GM10847 (cell line): Measurements from ENCODE around the gene LCN12.

Experiments used
- POLR2A ChIP-seq: IDR thresholded peaks from 2 replicates; pipeline ENCODE4 v1.6.1; 2011; ENCODE audit not compliant: insufficient read length; ENCODE audit errors: extremely low read depth

LCN12 gene

GRCh38 chr9:136947028-136947891, 4.8 kb upstream of the LCN12 start:
- TF ChIP-seq POLR2A, result no peak

- no peak for TF ChIP-seq POLR2A
Measured at GRCh38 chr9:136947955-136948510, 4.0 kb upstream of the LCN12 start.

DNA sequence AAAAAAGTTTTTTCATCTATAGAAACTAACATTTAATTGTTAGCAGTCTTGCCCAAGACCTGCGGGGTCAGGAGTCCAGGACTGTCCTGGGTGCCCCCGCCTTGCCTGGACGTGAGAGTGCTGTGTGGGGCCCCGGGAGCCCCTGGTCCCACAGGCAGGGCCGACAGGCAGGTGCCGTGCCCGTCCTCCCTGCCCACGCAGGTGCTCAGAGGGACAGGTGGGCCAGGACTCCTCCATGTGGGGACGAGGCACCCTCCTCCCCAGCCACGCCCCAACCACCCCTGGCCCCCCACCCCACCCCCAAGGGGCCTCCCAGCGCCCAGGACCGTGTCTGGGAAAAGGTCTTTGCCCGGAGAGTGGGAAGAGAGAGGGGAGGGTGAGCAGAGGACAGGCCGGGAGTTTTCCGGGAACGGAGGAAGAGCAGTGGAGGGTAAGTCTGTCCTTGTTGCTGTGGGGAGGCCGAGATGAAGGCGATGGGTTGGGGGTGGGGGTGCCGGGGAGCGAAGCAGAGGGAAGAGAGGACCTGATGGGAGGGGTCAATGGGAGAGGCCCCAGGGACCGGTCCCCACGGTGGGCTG, 2.7 kb upstream of the LCN12 start:
- TF ChIP-seq POLR2A, result no peak

- TF ChIP-seq POLR2A, result peak; percentile 75
Measured at GRCh38 chr9:136949817-136950655, 2.0 kb upstream of the LCN12 start.

DNA sequence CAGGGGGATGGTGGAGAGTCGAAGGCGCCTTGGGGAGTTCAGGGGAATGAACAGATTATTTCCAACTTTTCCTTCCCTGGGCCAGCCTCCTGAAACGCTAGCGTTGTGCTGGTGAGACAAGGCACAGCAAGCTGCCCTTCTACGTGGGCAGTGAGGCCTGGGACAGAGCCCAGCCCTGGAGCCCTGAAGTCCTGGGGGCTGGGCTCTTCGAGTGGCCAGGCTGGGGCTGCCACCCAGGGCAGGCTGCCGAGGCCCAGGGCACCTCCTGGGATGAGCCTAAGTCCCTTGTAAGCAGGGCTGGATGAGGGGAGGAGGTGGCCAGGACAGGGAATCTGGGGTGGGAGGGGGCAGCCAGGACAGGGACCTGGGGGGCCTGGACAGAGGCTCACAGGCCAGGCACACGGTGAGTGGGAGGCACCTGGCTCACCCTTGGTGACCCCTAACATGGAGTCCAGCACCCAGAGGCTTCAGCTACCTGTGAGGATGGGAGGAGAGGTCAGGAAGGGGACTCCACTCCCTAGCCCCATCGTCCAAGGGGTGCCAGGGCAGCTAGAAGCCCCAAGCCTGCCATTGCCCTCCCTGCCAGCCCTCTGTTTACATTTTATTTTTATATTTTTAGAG, 1.3 kb upstream of the LCN12 start:
- TF ChIP-seq POLR2A, result no peak

GRCh38 chr9:136952321-136952850, 313 bp downstream of the LCN12 start:
- no peak for TF ChIP-seq POLR2A

DNA sequence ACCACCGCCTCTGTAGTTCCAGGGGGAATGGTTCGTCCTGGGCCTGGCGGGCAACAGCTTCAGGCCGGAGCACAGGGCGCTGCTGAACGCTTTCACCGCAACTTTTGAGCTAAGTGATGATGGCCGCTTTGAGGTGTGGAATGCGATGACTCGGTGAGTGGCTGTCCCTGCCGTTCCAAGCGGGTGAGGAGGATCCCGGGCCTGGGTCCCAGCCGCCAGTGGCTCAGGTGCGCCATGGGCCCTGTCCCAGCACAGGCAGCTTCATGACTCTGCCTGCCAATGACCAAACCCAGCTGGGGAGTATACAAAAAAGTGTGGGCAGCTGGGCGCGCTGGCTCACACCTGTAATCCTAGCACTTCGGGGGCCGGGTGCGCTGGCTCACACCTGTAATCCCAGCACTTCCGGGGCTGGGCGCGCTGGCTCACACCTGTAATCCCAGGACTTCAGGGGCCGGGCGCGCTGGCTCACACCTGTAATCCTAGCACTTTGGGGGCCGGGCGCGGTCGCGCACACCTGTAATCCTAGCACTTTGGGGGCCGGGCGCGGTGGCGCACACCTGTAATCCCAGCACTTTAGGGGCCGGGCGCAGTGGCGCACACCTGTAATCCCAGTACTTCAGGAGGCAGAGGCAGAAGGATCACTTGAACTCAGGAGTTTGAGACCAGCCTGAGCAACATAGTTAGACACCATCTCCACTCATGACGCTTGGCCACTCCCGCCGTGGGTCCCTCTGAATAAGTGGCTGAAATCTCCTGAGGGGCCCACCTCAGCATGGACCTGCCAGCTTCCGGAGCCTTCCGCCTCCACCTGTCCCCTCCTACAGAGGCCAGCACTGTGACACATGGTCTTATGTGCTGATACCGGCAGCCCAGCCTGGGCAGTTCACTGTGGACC, 1.1 kb downstream of the LCN12 start:
- no peak for TF ChIP-seq POLR2A

DNA sequence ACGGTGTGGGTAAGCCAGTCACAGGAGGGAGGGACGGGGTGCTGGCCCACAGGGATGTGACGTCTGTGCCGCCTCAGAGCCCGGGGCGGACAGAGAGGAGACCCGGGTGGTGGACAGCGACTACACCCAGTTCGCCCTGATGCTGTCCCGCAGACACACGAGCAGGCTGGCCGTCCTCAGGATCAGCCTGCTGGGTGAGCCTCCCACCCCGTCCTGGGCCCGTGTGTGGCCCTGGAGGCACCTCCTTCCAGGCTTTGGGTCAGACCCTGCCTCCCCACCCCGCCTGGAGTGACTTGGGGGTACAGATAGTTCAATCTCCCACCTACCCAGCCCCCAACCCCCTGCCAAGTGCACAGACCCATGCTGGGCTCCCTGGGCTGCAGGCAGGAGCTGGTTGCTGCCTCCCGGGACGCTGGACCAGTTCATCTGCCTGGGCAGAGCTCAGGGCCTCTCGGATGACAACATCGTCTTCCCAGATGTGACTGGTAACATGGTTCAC, 1.7 kb downstream of the LCN12 start:
- no peak for TF ChIP-seq POLR2A

DNA sequence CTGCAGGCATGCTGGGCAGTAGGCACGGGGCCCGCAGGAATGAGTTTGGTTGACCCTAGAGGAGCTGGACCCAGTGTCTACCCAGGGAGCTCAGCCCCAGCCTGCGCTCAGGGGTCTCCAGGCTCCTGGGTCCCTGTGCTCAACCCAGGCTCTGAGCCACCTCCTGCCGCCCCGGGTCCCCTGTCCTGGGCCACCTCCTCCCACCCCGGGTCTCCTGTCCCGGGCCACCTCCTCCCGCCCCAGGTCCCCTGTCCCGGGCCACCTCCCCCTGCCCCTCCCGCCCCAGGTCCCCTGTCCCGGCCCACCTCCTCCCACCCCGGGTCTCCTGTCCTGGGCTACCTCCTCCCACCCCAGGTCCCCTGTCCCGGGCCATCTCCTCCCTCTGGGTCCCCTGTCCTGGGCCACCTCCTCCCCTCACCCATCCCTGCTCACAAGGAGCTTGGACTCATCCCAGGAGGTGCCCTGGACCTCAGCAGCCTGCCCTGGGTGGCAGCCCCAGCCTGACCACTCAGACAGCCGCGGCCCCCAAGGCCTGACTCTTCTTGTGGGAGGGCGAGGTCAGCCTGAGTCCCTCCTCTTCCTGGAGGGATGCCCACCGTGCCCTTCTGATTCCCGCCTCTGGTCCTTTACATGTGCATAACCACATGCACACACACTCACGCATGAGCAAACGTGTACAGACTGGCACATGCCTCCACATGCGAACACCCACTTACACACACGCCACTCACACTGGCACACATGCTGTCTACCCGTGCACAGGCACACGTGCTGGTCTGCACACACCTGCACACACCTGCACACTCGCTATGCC, 2.4 kb downstream of the LCN12 start:
- no peak for TF ChIP-seq POLR2A

GRCh38 chr9:136955202-136955942, 3.3 kb downstream of the LCN12 start:
- no peak for TF ChIP-seq POLR2A

GRCh38 chr9:136955943-136956335, 3.9 kb downstream of the LCN12 start:
- TF ChIP-seq POLR2A, result no peak

- no peak for TF ChIP-seq POLR2A
Measured at GRCh38 chr9:136956604-136957003, 4.5 kb downstream of the LCN12 start.

GRCh38 chr9:136957461-136957860, 5.4 kb downstream of the LCN12 start:
- TF ChIP-seq POLR2A, result no peak

- TF ChIP-seq POLR2A, result no peak
Measured at GRCh38 chr9:136957901-136958300, 5.8 kb downstream of the LCN12 start.
